ENCODE results near the gene RPL39L.

The RPL39L gene

DNA sequence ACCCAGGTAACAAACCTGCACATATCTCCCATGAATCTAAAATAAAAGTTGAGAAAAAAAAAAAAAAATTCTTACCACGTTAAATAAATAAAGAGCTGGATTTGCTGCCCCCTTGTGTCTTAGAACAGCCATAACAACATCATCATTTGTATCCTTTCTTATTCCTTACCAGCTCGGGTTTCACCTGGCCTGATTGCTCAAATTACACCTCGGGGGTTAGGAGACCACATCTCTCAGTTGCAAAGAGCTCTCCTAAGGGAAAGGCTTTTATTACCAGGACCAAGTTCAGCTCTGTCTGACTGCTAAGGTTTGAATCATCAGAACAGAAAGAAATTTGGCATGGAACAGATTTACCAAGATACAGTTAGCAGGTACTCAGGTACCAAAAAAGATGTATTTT is 25.8 kb upstream of the RPL39L start:
- Histone ChIP-seq H3K9me3 (ENCODE audit: control insufficient read depth, insufficient read depth, low read depth, low read length) (no peaks in the 10 kb centered on the region), H3K4me1 (ENCODE audit: control insufficient read depth, insufficient read depth, low read length) (no peaks in the 10 kb centered on the region), H3K27ac (ENCODE audit: extremely low read depth, low read depth, low read length) (no peak overlapping the region), H3K36me3 (ENCODE audit: control insufficient read depth in 2 of 2, insufficient read depth in 1 of 2, low read length in 2 of 2) (no peaks in the 10 kb centered on the region), H3K4me3 (ENCODE audit: low read depth, low read length) (no peak overlapping the region)
- ChIA-PET CTCF (interaction anchor here (0.6 to 2.3 kb wide), 36 partner anchors 9 to 1959 kb away, joined by 3 to 30 read pairs (median 4); partner anchors contain the start of gene RPL39L), POLR2A (interaction anchor here (1.4 kb wide), 1 partner anchor 26 kb away, joined by 5 read pairs; the partner anchor contains the start of gene RPL39L)
- TF ChIP-seq ZBTB17 (tag by site-specific recombination; IDR thresholded peaks at IDR 0.05) (peak; percentile 73; the same call in 1 of the 2 replicates), ZNF221 (tag by site-specific recombination; IDR thresholded peaks at IDR 0.05; ENCODE audit: borderline replicate concordance) (no peak), ZNF600 (tag by site-specific recombination; IDR thresholded peaks at IDR 0.05) (peak; percentile 63; the same call in 1 of the 2 replicates), ZNF660 (tag by site-specific recombination; IDR thresholded peaks at IDR 0.05) (0 out of 2 replicates have a peak, but pooled peaks have one; percentile 24), SP2 (tag by site-specific recombination; IDR thresholded peaks at IDR 0.05) (no peak), ZXDB (tag by site-specific recombination; IDR thresholded peaks at IDR 0.05) (no peak), ZEB2 (tag by site-specific recombination; IDR thresholded peaks at IDR 0.05) (peak; percentile 61; the same call in 1 of the 2 replicates), ZNF174 (tag by site-specific recombination; IDR thresholded peaks at IDR 0.05) (no peak), ZNF211 (tag by site-specific recombination; IDR thresholded peaks at IDR 0.05; ENCODE audit: low read depth) (no peak), AEBP2 (tag by site-specific recombination; IDR thresholded peaks at IDR 0.05; ENCODE audit: borderline replicate concordance) (no peak), ZNF654 (tag by site-specific recombination; IDR thresholded peaks at IDR 0.05; ENCODE audit: low read depth) (peak; percentile 81), RBAK (tag by site-specific recombination; IDR thresholded peaks at IDR 0.05) (no peak), ZNF830 (tag by site-specific recombination; IDR thresholded peaks at IDR 0.05; ENCODE audit: low read depth) (no peak), ZBTB44 (tag by site-specific recombination; IDR thresholded peaks at IDR 0.05) (no peak), ZNF707 (tag by site-specific recombination; IDR thresholded peaks at IDR 0.05) (no peak), ZSCAN4 (tag by site-specific recombination; IDR thresholded peaks at IDR 0.05) (no peak), ZNF768 (tag by site-specific recombination; IDR thresholded peaks at IDR 0.05) (no peak), ZNF549 (tag by site-specific recombination; IDR thresholded peaks at IDR 0.05) (no peak), ZBTB48 (tag by site-specific recombination; IDR thresholded peaks at IDR 0.05) (no peak), ZNF133 (tag by site-specific recombination; IDR thresholded peaks at IDR 0.05) (no peak), SP7 (tag by site-specific recombination; IDR thresholded peaks at IDR 0.05) (0 out of 2 replicates have a peak, but pooled peaks have one; percentile 32), ZSCAN16 (tag by site-specific recombination; IDR thresholded peaks at IDR 0.05) (no peak), IKZF3 (tag by site-specific recombination; IDR thresholded peaks at IDR 0.05) (0 out of 2 replicates have a peak, but pooled peaks have one; percentile 37), ZNF302 (tag by site-specific recombination; IDR thresholded peaks at IDR 0.05; ENCODE audit: low read depth) (no peak)
- TF ChIP-seq, protein P1, sequence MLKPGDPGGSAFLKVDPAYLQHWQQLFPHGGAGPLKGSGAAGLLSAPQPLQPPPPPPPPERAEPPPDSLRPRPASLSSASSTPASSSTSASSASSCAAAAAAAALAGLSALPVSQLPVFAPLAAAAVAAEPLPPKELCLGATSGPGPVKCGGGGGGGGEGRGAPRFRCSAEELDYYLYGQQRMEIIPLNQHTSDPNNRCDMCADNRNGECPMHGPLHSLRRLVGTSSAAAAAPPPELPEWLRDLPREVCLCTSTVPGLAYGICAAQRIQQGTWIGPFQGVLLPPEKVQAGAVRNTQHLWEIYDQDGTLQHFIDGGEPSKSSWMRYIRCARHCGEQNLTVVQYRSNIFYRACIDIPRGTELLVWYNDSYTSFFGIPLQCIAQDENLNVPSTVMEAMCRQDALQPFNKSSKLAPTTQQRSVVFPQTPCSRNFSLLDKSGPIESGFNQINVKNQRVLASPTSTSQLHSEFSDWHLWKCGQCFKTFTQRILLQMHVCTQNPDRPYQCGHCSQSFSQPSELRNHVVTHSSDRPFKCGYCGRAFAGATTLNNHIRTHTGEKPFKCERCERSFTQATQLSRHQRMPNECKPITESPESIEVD (tag by site-specific recombination; IDR thresholded peaks at IDR 0.05), result no peak
- TF ChIP-seq, protein P2, sequence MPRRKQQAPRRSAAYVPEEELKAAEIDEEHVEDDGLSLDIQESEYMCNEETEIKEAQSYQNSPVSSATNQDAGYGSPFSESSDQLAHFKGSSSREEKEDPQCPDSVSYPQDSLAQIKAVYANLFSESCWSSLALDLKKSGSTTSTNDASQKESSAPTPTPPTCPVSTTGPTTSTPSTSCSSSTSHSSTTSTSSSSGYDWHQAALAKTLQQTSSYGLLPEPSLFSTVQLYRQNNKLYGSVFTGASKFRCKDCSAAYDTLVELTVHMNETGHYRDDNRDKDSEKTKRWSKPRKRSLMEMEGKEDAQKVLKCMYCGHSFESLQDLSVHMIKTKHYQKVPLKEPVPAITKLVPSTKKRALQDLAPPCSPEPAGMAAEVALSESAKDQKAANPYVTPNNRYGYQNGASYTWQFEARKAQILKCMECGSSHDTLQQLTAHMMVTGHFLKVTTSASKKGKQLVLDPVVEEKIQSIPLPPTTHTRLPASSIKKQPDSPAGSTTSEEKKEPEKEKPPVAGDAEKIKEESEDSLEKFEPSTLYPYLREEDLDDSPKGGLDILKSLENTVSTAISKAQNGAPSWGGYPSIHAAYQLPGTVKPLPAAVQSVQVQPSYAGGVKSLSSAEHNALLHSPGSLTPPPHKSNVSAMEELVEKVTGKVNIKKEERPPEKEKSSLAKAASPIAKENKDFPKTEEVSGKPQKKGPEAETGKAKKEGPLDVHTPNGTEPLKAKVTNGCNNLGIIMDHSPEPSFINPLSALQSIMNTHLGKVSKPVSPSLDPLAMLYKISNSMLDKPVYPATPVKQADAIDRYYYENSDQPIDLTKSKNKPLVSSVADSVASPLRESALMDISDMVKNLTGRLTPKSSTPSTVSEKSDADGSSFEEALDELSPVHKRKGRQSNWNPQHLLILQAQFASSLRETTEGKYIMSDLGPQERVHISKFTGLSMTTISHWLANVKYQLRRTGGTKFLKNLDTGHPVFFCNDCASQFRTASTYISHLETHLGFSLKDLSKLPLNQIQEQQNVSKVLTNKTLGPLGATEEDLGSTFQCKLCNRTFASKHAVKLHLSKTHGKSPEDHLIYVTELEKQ (tag by site-specific recombination; IDR thresholded peaks at IDR 0.05; ENCODE audit: borderline replicate concordance), result no peak
- TF ChIP-seq, protein P3, sequence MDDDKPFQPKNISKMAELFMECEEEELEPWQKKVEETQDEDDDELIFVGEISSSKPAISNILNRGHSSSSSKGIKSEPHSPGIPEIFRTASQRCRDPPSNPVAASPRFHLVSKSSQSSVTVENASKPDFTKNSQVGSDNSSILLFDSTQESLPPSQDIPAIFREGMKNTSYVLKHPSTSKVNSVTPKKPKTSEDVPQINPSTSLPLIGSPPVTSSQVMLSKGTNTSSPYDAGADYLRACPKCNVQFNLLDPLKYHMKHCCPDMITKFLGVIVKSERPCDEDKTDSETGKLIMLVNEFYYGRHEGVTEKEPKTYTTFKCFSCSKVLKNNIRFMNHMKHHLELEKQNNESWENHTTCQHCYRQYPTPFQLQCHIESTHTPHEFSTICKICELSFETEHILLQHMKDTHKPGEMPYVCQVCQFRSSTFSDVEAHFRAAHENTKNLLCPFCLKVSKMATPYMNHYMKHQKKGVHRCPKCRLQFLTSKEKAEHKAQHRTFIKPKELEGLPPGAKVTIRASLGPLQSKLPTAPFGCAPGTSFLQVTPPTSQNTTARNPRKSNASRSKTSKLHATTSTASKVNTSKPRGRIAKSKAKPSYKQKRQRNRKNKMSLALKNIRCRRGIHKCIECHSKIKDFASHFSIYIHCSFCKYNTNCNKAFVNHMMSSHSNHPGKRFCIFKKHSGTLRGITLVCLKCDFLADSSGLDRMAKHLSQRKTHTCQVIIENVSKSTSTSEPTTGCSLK (tag by site-specific recombination; IDR thresholded peaks at IDR 0.05), result no peak
